Measurements from ENCODE around the gene RAB3IL1. TPM values are rescaled to one million over a fixed set of nuclear protein-coding genes. Genes with fewer than 3 reads are reported as not detected.

The RAB3IL1 gene
- total RNA-seq, 3 donors from 2014 or later, result 2.6 to 15.0 (median 11.8) TPM

DNA sequence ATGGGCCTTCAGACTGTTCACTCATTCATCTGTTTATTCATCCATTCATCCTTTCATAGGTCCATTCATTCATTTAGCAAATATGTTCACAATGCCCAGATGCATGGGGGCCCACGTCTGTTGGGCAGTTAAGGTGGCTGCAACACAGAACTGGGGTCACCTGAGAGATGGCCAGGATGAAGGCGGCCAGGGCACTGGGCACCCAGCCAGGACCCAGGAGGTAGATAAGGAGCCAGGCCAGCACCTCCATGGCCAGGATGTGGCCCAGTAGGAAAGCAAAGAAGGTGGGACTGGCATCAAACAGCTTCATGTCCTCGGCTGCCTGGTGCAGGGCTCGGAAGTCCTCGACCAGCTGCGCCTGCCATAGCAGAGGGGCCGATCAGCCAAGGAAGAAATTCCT is 38.2 kb downstream of the RAB3IL1 start:
- no peaks in the 10 kb centered on the region for H3K9me3 ChIP-seq

DNA sequence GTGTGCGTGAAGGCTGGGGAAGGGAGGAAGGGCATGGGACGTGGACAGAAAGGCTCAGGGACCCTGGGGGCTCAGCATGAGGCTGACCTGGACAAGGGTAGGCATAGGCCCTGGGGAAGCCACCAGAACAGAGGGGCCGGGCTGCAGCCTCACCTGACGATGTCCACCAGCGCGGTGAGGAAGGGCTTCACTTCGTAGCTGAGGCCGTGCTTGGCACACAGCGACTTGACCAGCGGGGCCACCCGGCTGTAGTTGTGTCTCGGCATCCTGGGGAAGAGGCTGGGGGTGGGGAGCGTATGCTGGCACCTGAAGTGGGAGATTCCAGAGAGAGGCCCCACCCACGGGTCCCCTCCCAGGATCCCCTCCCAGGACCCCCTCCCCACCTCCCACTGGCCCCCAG is 41.7 kb downstream of the RAB3IL1 start:
- Histone ChIP-seq H3K9me3 (no peaks in the 10 kb centered on the region), H3K4me3 (no peak overlapping the region), H3K4me1 (ENCODE audit: low read depth) (no peaks in the 10 kb centered on the region), H3K36me3 (ENCODE audit: low read depth) (no peaks in the 10 kb centered on the region)
- intact Hi-C loops (cut with DNase I, micrococcal nuclease), result no loop called here
- TF ChIP-seq CTCF (IDR thresholded peaks at IDR 0.05), result no peak
- ATAC-seq, result no peak
- DNase-seq, result no peak

More for the DNA sequence above, 38.2 kb downstream of the RAB3IL1 start:
- DNase-seq, result no peak
- Histone ChIP-seq H3K4me1 (ENCODE audit: low read depth) (no peaks in the 10 kb centered on the region), H3K4me3 (no peak overlapping the region), H3K36me3 (ENCODE audit: low read depth) (no peaks in the 10 kb centered on the region)
- no peak for ATAC-seq
- intact Hi-C loops (cut with DNase I, micrococcal nuclease), result no loop called here
- no peak for TF ChIP-seq CTCF (IDR thresholded peaks at IDR 0.05)

DNA sequence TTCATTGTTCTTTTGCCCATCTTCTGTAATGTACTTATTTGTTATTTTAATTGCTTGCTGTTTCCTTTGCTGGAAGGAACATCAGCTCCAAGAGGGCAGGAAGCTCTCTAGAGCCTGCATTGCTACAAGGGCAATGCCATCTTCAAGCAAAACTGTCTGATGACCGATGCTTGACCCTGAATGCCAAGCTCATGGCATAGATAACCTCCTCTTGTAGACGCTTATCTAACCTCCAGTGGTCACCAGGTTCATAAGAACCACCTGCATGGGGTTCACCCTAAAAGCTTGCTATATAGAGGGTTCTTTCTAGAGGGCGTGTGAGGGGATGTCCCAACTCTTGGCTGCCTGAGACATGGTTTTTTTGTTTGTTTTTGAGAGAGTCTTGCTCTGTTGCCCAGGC is 42.5 kb downstream of the RAB3IL1 start:
- Histone ChIP-seq H3K36me3 (ENCODE audit: low read depth) (no peaks in the 10 kb centered on the region), H3K4me3 (no peak overlapping the region), H3K9me3 (no peaks in the 10 kb centered on the region), H3K4me1 (ENCODE audit: low read depth) (no peaks in the 10 kb centered on the region)
- no peak for DNase-seq
- no peak for TF ChIP-seq CTCF (IDR thresholded peaks at IDR 0.05)
- intact Hi-C loops (cut with DNase I, micrococcal nuclease), result no loop called here
- no peak for ATAC-seq

- DNase-seq (no peak), ATAC-seq (no peak)
- intact Hi-C loops (cut with DNase I, micrococcal nuclease), result no loop called here
- TF ChIP-seq CTCF (IDR thresholded peaks at IDR 0.05), result no peak
- Histone ChIP-seq H3K36me3 (ENCODE audit: low read depth) (no peaks in the 10 kb centered on the region), H3K9me3 (no peaks in the 10 kb centered on the region), H3K4me3 (no peak overlapping the region), H3K4me1 (ENCODE audit: low read depth) (no peaks in the 10 kb centered on the region)
Measured at GRCh38 chr11:61874377-61874809, 43.0 kb downstream of the RAB3IL1 start.

- no peaks in the 10 kb centered on the region for H3K36me3 ChIP-seq (ENCODE audit: low read depth)
- no peaks in the 10 kb centered on the region for H3K9me3 ChIP-seq
- H3K4me1 ChIP-seq (ENCODE audit: low read depth), result no peaks in the 10 kb centered on the region
- DNase-seq (no peak), ATAC-seq (no peak)
- no peak for TF ChIP-seq CTCF (IDR thresholded peaks at IDR 0.05)
- intact Hi-C loops (cut with DNase I, micrococcal nuclease), result no loop called here
- H3K4me3 ChIP-seq, result no peak overlapping the region
Measured at GRCh38 chr11:61873588-61874376, 43.6 kb downstream of the RAB3IL1 start.
